ENCODE results near the gene CTNNA2. TPM values are rescaled to one million over a fixed set of nuclear protein-coding genes. Genes with fewer than 3 reads are reported as not detected.

The CTNNA2 gene
- total RNA-seq, 4 donors from 2014 or later, result 0.88 to 14.9 (median 2.3) TPM; not detected in 1

- Histone ChIP-seq H3K27me3 (no peaks in the 10 kb centered on the region), H3K9me3 (no peaks in the 10 kb centered on the region), H3K36me3 (no peaks in the 10 kb centered on the region), H3K4me1 (no peaks in the 10 kb centered on the region), H3K27ac (no peak overlapping the region), H3K4me3 (no peak overlapping the region)
- TF ChIP-seq CTCF (IDR thresholded peaks at IDR 0.05) (no peak), POLR2A (IDR thresholded peaks at IDR 0.05) (no peak)
- DNase-seq, result no peak
- intact Hi-C loops (cut with DNase I; ENCODE audit: low total_unique reads), result no loop called here
Measured at GRCh38 chr2:80330527-80331450, 817.9 kb downstream of the CTNNA2 start.

GRCh38 chr2:80333886-80334285 lies 821.0 kb downstream of the CTNNA2 start:
- no peak for DNase-seq
- Histone ChIP-seq H3K36me3 (no peaks in the 10 kb centered on the region), H3K9me3 (no peaks in the 10 kb centered on the region), H3K27me3 (no peaks in the 10 kb centered on the region), H3K4me1 (no peaks in the 10 kb centered on the region), H3K27ac (no peak overlapping the region), H3K4me3 (no peak overlapping the region)
- no peak for TF ChIP-seq CTCF (IDR thresholded peaks at IDR 0.05)
- TF ChIP-seq POLR2A (IDR thresholded peaks at IDR 0.05), result no peak
- intact Hi-C loops (cut with DNase I; ENCODE audit: low total_unique reads), result no loop called here

- H3K4me1 ChIP-seq, result no peaks in the 10 kb centered on the region
Measured at GRCh38 chr2:80335411-80335810, 822.6 kb downstream of the CTNNA2 start.

GRCh38 chr2:80338794-80339193 lies 825.9 kb downstream of the CTNNA2 start:
- H3K4me1 ChIP-seq, result no peaks in the 10 kb centered on the region
- no peak for TF ChIP-seq POLR2A (IDR thresholded peaks at IDR 0.05)
- TF ChIP-seq CTCF (IDR thresholded peaks at IDR 0.05), result no peak
- intact Hi-C loops (cut with DNase I; ENCODE audit: low total_unique reads), result no loop called here
- H3K9me3 ChIP-seq, result no peaks in the 10 kb centered on the region
- H3K27ac ChIP-seq, result no peak overlapping the region
- H3K4me3 ChIP-seq, result no peak overlapping the region
- no peaks in the 10 kb centered on the region for H3K27me3 ChIP-seq
- no peak for DNase-seq
- H3K36me3 ChIP-seq, result no peaks in the 10 kb centered on the region

More at GRCh38 chr2:80335411-80335810, 822.6 kb downstream of the CTNNA2 start:
- Histone ChIP-seq H3K4me3 (no peak overlapping the region), H3K27ac (no peak overlapping the region), H3K36me3 (no peaks in the 10 kb centered on the region), H3K27me3 (no peaks in the 10 kb centered on the region), H3K9me3 (no peaks in the 10 kb centered on the region)
- intact Hi-C loops (cut with DNase I; ENCODE audit: low total_unique reads), result no loop called here
- no peak for TF ChIP-seq CTCF (IDR thresholded peaks at IDR 0.05)
- no peak for TF ChIP-seq POLR2A (IDR thresholded peaks at IDR 0.05)
- no peak for DNase-seq

- no peaks in the 10 kb centered on the region for H3K27me3 ChIP-seq
- H3K27ac ChIP-seq, result no peak overlapping the region
- intact Hi-C loops (cut with DNase I; ENCODE audit: low total_unique reads), result no loop called here
- TF ChIP-seq POLR2A (IDR thresholded peaks at IDR 0.05) (no peak), CTCF (IDR thresholded peaks at IDR 0.05) (no peak)
- no peaks in the 10 kb centered on the region for H3K4me1 ChIP-seq
- DNase-seq, result no peak
- no peaks in the 10 kb centered on the region for H3K9me3 ChIP-seq
- H3K36me3 ChIP-seq, result no peaks in the 10 kb centered on the region
- H3K4me3 ChIP-seq, result no peak overlapping the region
Measured at GRCh38 chr2:80340022-80340421, 827.2 kb downstream of the CTNNA2 start.

All from uterus (tissue), 4 donors.